Endothelial cell (in vitro differentiated cells): ENCODE data around the gene ANO10. TPM values are rescaled to one million over a fixed set of nuclear protein-coding genes. Genes with fewer than 3 reads are reported as not detected.

Experiments used
- DNase-seq: peaks from one replicate; pipeline ENCODE4 v3.0.0; 2021; ENCODE audit warnings: low spot score
- H3K27ac Mint-ChIP-seq: one replicate; pipeline ENCODE4 v1.8.0; 2021; ENCODE audit warnings: mixed read lengths, inconsistent platforms; ENCODE audit not compliant: unreplicated experiment
- H3K27me3 Mint-ChIP-seq: one replicate; pipeline ENCODE4 v1.8.0; 2021; ENCODE audit warnings: mild to moderate bottlenecking, moderate library complexity, mixed read lengths, inconsistent platforms; ENCODE audit not compliant: unreplicated experiment
- H3K36me3 Mint-ChIP-seq: one replicate; pipeline ENCODE4 v1.8.0; 2021; ENCODE audit warnings: mild to moderate bottlenecking, low read depth, mixed read lengths, inconsistent platforms; ENCODE audit not compliant: unreplicated experiment
- H3K4me1 Mint-ChIP-seq: one replicate; pipeline ENCODE4 v1.8.0; 2021; ENCODE audit warnings: mild to moderate bottlenecking, mixed read lengths, inconsistent platforms; ENCODE audit not compliant: unreplicated experiment
- H3K4me3 Mint-ChIP-seq: one replicate; pipeline ENCODE4 v1.8.0; 2021; ENCODE audit warnings: mild to moderate bottlenecking, mixed read lengths, inconsistent platforms; ENCODE audit not compliant: unreplicated experiment
- H3K9me3 Mint-ChIP-seq: one replicate; pipeline ENCODE4 v1.8.0; 2021; ENCODE audit warnings: mixed read lengths, inconsistent platforms; ENCODE audit not compliant: unreplicated experiment
- total RNA-seq: library from RNA; stranded (reverse); fragmentation: NEBNext Ultra II Directional; extraction: Animal tissue kit (Norgen Biotek cat#: 25700); gene quantifications from one replicate; pipeline ENCODE4 v1.2.1, GENCODE V29; 2021; ENCODE audit not compliant: unreplicated experiment
- TF ChIP-seq, protein P1 (sequence below): fragments of 200-600 bp; sonication (generic); IDR thresholded peaks from one replicate; pipeline ENCODE4 v1.5.0; 2021; ENCODE audit warnings: antibody characterized with exemption; ENCODE audit not compliant: unreplicated experiment

The ANO10 gene
- total RNA-seq, 1 donor from 2014 or later, result 112 TPM

DNA sequence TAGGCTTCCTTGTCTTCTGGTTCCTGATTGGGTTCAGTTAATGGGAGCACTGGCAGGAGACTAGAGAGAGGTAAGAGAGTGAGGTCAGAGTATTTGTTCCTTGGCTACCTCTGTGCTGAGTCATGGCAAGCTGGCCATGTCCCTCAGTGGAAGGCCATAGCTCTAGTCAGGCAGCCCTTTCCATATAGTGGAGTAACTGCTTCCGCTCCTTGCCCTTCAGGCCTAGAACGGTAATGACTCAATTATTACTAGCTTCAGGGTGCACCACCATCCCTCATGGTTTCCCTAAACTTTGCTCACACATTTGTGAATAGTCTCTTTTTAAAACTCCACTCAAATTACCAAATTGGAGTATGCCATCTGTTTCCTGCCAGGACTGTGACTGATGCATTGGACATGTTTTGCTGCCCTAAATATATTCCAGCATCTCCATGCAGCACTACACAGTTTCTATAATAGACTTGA is 10.5 kb upstream of the ANO10 start:
- Mint-ChIP-seq H3K27ac (no peak overlapping the region), H3K4me3 (no peak overlapping the region), H3K27me3 (no peaks in the 10 kb centered on the region), H3K4me1 (no peaks in the 10 kb centered on the region), H3K9me3 (no peaks in the 10 kb centered on the region), H3K36me3 (no peaks in the 10 kb centered on the region)
- no peak for DNase-seq
- TF ChIP-seq, protein P1, sequence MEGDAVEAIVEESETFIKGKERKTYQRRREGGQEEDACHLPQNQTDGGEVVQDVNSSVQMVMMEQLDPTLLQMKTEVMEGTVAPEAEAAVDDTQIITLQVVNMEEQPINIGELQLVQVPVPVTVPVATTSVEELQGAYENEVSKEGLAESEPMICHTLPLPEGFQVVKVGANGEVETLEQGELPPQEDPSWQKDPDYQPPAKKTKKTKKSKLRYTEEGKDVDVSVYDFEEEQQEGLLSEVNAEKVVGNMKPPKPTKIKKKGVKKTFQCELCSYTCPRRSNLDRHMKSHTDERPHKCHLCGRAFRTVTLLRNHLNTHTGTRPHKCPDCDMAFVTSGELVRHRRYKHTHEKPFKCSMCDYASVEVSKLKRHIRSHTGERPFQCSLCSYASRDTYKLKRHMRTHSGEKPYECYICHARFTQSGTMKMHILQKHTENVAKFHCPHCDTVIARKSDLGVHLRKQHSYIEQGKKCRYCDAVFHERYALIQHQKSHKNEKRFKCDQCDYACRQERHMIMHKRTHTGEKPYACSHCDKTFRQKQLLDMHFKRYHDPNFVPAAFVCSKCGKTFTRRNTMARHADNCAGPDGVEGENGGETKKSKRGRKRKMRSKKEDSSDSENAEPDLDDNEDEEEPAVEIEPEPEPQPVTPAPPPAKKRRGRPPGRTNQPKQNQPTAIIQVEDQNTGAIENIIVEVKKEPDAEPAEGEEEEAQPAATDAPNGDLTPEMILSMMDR, result no peak

DNA sequence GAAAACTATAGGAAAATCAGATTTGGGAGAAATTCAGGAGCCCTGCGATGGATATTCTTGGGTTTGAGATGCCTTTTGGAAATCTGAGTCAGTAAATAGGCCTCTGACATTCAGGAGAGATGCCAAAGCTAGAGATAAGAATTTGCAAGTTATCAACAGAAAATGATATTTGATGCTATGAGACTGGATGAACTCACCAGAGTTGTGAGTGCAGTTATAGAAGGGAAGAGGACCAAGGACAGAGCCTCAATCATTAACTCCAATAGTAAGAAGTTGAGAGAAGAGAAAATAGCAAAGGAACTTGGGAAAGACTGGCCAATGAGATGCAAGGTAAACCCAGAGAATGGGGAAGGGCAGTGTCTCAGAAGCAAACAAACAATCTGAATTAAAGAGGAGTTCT is 7.9 kb upstream of the ANO10 start:
- TF ChIP-seq, protein P1, result no peak
- Mint-ChIP-seq H3K27me3 (no peaks in the 10 kb centered on the region), H3K9me3 (no peaks in the 10 kb centered on the region), H3K4me1 (no peaks in the 10 kb centered on the region), H3K36me3 (no peaks in the 10 kb centered on the region), H3K27ac (no peak overlapping the region), H3K4me3 (no peak overlapping the region)
- DNase-seq, result no peak

DNA sequence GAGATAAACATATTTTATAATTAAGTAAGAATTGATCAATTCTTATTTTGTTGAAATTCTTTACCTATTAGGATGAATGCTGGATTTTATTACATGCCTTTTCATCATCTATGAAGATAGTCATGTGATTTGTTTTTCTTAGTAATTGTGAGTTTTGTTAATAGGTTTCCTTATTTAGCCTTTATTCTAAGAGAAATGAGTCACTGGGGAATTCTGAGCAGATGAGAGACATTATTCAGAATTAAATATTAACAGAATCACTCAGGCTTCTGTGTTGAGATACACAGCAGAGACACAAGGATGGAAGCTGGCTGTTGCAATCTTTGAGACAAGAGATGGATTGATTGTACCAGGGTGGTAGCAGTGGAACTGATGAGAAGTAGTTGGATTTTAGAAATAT is 7.4 kb upstream of the ANO10 start:
- H3K4me3 Mint-ChIP-seq, result no peak overlapping the region
- no peak overlapping the region for H3K27ac Mint-ChIP-seq
- no peaks in the 10 kb centered on the region for H3K9me3 Mint-ChIP-seq
- DNase-seq, result no peak
- H3K36me3 Mint-ChIP-seq, result no peaks in the 10 kb centered on the region
- H3K27me3 Mint-ChIP-seq, result peaks cover 3% of the 10 kb centered on the region
- TF ChIP-seq, protein P1, result no peak
- H3K4me1 Mint-ChIP-seq, result no peaks in the 10 kb centered on the region

DNA sequence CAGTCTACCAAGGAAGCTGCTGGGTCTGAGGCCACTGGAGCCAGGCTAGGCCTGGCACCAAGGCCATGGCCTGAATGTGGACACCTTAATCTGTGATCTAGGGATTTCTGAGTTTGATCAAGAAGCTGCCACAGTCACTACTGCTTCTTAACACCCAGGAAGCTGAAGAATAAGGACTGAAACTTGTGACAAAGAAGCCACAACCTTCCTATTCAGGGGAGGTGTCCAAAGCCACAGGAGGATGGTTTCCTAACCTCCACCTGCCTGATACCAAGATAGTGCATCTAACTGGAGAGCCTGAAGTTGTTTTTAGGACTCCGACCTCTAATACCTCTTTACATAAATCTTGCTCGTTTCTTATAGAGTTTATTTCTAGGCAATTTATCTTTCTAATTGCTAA is 5.5 kb upstream of the ANO10 start:
- Mint-ChIP-seq H3K4me3 (no peak overlapping the region), H3K27me3 (peaks cover 3% of the 10 kb centered on the region), H3K36me3 (no peaks in the 10 kb centered on the region), H3K9me3 (no peaks in the 10 kb centered on the region), H3K27ac (no peak overlapping the region), H3K4me1 (peaks cover 5% of the 10 kb centered on the region)
- TF ChIP-seq, protein P1, result no peak
- DNase-seq, result no peak

DNA sequence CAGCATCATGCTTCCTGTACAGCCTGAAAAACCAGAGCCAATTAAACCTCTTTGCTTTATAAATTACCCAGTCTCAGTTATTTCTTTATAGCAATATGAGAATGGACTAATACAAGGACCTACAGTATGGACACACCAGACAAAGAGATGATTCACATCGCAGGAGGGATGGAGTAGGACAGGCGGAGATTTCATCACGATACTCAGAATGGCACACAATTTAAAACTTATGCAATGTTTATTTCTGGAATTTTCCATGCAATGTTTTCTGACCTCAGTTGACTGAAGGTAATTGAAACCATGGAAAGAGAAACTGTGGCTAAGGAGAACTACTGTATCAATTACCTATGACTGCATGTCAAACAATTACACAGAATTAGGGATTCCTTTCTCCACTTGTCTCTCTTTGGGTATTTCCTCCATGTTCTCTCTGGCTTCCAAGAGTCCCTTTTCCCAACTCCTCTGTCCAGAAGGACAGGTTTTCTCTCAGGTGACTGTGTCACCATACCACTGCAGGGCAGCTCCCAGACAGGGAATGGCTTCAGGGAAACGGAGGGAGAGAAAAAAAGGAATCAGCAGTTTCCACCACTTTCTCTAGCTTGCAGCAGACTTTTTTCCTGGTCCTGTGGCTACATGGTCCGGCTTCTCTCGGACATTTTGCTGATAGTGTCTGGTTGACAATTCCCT is 3.0 kb upstream of the ANO10 start:
- Mint-ChIP-seq H3K4me1 (peaks cover 14% of the 10 kb centered on the region), H3K27me3 (peaks cover 6% of the 10 kb centered on the region), H3K9me3 (no peaks in the 10 kb centered on the region), H3K4me3 (no peak overlapping the region), H3K36me3 (no peaks in the 10 kb centered on the region), H3K27ac (no peak overlapping the region)
- TF ChIP-seq, protein P1, result no peak
- DNase-seq, result no peak
